ENCODE results near the gene WNT4. TPM values are rescaled to one million over a fixed set of nuclear protein-coding genes. Genes with fewer than 3 reads are reported as not detected.

Gene WNT4
- 0.07 TPM in 1 of 2 replicates, not detected in the other for total RNA-seq
- 0.14 TPM for total RNA-seq (2013)
- polyA plus RNA-seq: not detected in 2 replicates
- polyA minus RNA-seq: 0.09 TPM in 1 of 2 replicates, not detected in the other

DNA sequence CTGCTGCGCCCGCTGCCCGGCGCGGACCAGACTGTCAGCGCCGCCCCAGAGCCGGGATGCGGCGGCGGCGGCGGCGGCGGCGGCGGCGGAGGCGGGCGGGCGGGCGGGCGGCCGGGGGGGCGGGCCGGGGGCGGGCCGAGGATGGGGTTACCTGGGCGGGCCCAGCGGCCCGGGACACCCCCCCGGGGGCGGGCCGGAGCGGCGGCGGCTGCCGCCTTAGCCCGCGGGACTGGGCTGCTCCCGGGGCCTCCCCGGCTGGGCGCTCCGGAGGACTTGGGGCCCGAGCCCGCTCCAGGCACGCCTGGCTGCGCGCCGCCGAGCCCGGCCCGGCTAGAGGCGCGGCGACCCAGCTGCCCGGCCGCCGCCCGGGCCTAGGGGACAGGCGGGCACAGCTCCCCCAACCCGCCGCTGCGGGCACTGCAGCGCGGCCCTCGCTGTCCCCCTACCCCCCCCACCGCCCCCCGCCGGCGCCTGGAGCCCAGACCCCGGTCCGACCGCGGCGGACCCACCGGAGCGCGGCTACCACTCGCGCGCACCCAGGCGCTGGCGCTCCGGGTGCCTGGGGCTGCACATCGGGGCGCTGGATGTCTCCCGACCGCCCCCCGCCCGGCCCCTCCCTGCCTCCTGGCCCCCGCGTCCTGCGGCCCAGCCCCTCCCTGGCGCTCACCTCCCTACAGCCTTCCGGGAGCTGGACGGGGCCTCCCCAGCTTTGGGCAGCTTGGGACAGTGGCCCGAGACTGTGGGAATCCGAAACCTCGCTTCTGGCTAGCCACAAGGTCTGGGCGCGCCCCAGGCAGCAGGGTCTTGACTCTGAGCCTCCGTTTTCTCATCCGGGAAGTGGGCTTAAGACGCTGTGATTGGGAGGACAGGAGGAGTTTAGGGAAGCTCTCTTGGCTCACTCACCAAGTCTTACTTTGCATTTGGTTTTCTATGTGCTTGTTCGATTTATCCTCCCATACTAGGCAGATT lies at the start of gene WNT4:
Gene WNT4, minus strand, starts transcription at position 33 of the 969 bp plus-strand sequence. CDS start 175 bp downstream, outside the sequence.
- TF ChIP-seq, protein P1, sequence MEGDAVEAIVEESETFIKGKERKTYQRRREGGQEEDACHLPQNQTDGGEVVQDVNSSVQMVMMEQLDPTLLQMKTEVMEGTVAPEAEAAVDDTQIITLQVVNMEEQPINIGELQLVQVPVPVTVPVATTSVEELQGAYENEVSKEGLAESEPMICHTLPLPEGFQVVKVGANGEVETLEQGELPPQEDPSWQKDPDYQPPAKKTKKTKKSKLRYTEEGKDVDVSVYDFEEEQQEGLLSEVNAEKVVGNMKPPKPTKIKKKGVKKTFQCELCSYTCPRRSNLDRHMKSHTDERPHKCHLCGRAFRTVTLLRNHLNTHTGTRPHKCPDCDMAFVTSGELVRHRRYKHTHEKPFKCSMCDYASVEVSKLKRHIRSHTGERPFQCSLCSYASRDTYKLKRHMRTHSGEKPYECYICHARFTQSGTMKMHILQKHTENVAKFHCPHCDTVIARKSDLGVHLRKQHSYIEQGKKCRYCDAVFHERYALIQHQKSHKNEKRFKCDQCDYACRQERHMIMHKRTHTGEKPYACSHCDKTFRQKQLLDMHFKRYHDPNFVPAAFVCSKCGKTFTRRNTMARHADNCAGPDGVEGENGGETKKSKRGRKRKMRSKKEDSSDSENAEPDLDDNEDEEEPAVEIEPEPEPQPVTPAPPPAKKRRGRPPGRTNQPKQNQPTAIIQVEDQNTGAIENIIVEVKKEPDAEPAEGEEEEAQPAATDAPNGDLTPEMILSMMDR (IDR thresholded peaks at IDR 0.05): peak; percentile 14
- no peak for TF ChIP-seq EZH2 (IDR thresholded peaks at IDR 0.05; ENCODE audit: borderline replicate concordance, insufficient read depth, low read depth, low read length, poor library complexity, severe bottlenecking)
- H3K79me2 ChIP-seq (ENCODE audit: control insufficient read depth, insufficient read depth, low read length): no peaks in the 10 kb centered on the region
- peak within 1 kb of the TSS; percentile 58 for H2AFZ ChIP-seq (ENCODE audit: insufficient read depth, low read depth, low read length, poor library complexity, severe bottlenecking)
- peaks cover 8% of the 10 kb centered on the region for H4K20me1 ChIP-seq (ENCODE audit: control insufficient read depth, insufficient read depth, low read length, poor library complexity, severe bottlenecking)
- no peaks in the 10 kb centered on the region for H3K9me3 Mint-ChIP-seq (ENCODE audit: insufficient read depth)
- no peak within 1 kb of the TSS for H3K27ac Mint-ChIP-seq
- peaks cover 47% of the 10 kb centered on the region for H3K27me3 Mint-ChIP-seq
- WGBS (ENCODE audit: insufficient coverage): 2% methylated on average over 95 of the region's 106 CpGs
- H3K9me3 ChIP-seq (ENCODE audit: control extremely low read depth in 1 of 3, control insufficient read depth in 2 of 3, insufficient read depth in 1 of 3, low read length in 2 of 3): no peaks in the 10 kb centered on the region
- peak within 1 kb of the TSS in 3 of 5 experiments; percentile 30 to 45 (median 44) for H3K4me3 ChIP-seq (ENCODE audit: control extremely low read depth in 1 of 5, extremely low read depth in 1 of 5, insufficient read depth in 1 of 5, low read depth in 2 of 5, low read length in 4 of 5)
- no peaks in the 10 kb centered on the region for H3K36me3 ChIP-seq (replicated peaks in 1 of 2; ENCODE audit: control extremely low read depth in 1 of 2, control insufficient read depth in 1 of 2, extremely low read depth in 1 of 2, insufficient read depth in 2 of 2, low read length in 1 of 2)
- H3K27ac ChIP-seq (ENCODE audit: low read length in 2 of 2): no peak within 1 kb of the TSS
- intact Hi-C loops (cut with micrococcal nuclease): no loop called here
- peaks cover 13% of the 10 kb centered on the region for H3K4me1 Mint-ChIP-seq
- H3K4me1 ChIP-seq (ENCODE audit: control insufficient read depth in 2 of 2, insufficient read depth in 2 of 2, low read length in 2 of 2): peaks cover 14% of the 10 kb centered on the region in 2 donors
- peak within 1 kb of the TSS; percentile 51 for H3K9ac ChIP-seq (ENCODE audit: low read length)
- ATAC-seq (ENCODE audit: low read depth) (peak; percentile 78), DNase-seq (peak; percentile 54)
- ChIA-PET POLR2A (interaction anchor here (0.6 kb wide), 1 partner anchor 112 kb away, joined by 3 read pairs; no protein-coding TSS in a partner anchor), CTCF (interaction anchor here (1.0 to 1.3 kb wide), 2 partner anchors 12 to 132 kb away, joined by 3 read pairs; no protein-coding TSS in a partner anchor)
- H3K4me2 ChIP-seq (replicated peaks; ENCODE audit: low read depth, low read length, poor library complexity, severe bottlenecking): peak within 1 kb of the TSS; percentile 89
- peaks cover 0 to 50% (median 26%) of the 10 kb centered on the region in 4 experiments for H3K27me3 ChIP-seq (replicated peaks in 1 of 4; ENCODE audit: control extremely low read depth in 1 of 4, control insufficient read depth in 3 of 4, insufficient read depth in 4 of 4, low read length in 3 of 4)
- H3K4me3 Mint-ChIP-seq: peak within 1 kb of the TSS; percentile 82
